NCI-H1417 treated with DMSO at 0.1 percent for 48 hours (cell line): ENCODE measurements around the gene ACTR2.
"Not testable (repeated sequence)": the region's sequence is repeated elsewhere in the genome, so short reads cannot be mapped to it uniquely, and the experiment has no call there.

Source experiments
- DNase-seq: peaks from one replicate; lab custom pipeline; 2025; lab: John Stamatoyannopoulos, UW

ACTR2 gene

GRCh38 chr2:65231121-65231520 lies 3.5 kb downstream of the ACTR2 start:
- DNase-seq = no peak

DNA sequence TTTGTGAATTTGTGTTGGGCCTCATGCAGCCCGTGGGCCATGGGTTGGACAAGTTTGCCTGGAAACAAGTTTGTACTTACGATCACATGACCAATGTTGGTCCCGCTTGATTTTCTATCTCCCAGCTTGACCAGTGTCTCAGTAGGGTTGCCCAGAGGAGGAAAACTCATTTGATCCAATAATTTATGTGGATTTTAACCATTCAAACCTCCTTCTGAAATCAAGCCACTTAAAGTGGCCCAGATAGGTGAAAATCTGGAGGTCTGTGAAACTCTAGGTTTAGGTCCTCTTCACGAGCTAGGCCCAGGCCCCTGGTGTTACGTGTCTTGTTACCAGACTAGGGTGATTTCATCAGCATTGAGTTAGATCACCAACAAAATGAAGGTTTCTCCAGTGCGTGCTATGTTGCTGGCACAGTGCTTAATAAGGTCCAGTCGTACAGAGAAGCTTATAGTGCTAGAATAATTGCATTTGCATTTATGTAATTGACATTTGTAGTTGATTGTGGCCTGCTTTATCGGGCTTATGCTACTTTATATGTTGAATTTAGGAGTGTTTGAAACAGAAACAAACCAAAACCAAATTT lies 4.4 kb downstream of the ACTR2 start:
- no peak for DNase-seq

GRCh38 chr2:65232636-65233035 lies 5.0 kb downstream of the ACTR2 start:
- DNase-seq = no peak

DNA sequence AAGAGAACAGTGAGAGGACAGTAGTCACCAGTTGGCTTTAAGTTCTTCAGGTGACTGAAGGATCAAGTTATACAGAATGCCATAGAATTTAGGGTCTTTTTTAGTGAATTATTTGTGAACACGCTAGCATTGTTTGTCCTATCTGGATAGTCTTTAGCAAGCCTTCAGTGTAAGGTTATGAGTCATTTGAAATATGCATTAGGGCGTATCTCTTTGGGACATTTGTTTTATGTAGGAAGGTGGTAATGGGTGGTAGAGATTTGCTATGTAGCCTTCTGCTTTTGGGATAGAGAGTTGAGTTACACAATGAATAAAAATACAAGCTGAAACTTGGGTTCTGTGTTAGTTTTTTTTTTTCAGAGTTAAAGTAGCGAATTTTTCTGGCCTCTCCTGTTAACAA lies 13.0 kb downstream of the ACTR2 start:
- no peak for DNase-seq

- not testable (repeated sequence) for DNase-seq
These were observed 16.8 kb downstream of the ACTR2 start for GRCh38 chr2:65244452-65244851.

- no peak for DNase-seq
These were observed 25.0 kb downstream of the ACTR2 start for GRCh38 chr2:65252640-65253039.

- DNase-seq = no peak
These were observed 27.7 kb downstream of the ACTR2 start for GRCh38 chr2:65255356-65255755.

DNA sequence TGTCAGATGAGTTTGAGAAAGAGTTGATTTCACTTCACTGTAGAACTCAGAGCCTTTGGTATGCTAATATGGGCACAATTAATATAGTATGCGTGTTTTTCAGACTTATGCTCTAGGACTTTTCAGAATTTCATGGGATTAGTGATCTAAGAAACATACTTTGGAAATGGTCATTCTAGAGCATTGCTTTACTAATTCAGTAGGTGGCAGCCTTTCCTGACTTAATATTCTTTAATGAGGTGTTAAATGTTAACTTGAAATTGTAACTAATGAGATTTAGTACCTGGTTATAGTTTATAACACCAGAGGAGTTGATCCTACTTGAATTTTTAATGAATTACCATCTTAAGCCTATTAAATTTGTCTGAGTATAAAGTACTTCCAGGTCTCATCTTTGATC lies 28.4 kb downstream of the ACTR2 start:
- no peak for DNase-seq

GRCh38 chr2:65257866-65258265 lies 30.2 kb downstream of the ACTR2 start:
- not testable (repeated sequence) for DNase-seq

GRCh38 chr2:65261676-65262075 lies 34.0 kb downstream of the ACTR2 start:
- no peak for DNase-seq

- DNase-seq = no peak
These were observed 35.6 kb downstream of the ACTR2 start for GRCh38 chr2:65263262-65263661.

- no peak for DNase-seq
These were observed 36.4 kb downstream of the ACTR2 start for GRCh38 chr2:65263986-65264385.

DNA sequence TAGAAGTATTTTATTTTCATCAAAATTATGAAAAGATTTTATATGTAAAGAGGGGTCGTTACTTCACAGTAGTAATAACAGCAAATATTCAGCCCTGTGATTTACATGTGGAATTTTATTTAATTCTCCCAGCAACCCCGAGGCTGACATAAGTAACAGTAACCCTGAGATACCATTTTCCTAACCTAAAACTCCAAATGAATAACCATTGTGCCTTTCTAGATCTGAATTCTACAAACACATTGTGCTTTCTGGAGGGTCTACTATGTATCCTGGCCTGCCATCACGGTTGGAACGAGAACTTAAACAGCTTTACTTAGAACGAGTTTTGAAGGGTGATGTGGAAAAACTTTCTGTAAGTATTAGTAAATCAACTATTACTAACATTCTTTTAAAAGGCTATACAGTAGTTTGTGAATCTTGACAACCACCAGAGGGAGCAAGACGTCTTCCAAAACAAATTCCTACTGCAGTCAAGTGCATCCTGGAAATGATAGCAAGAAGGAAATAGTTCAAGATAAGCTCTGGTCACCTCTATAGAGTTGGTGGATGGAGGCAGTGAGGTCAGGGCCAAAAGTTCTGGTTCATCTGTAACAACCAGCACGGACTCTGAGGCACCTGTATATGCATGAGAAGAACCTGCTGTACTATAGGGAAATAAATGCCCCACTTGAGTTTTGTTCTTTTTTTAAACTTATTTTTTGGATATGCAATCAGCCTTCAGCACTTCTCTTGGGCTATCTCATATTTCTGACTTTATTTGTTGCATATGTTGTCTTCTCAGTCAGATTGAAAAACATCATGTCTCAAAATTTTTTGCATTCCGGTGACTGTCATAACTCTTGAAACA lies 37.4 kb downstream of the ACTR2 start:
- peak; percentile 37 for DNase-seq

DNA sequence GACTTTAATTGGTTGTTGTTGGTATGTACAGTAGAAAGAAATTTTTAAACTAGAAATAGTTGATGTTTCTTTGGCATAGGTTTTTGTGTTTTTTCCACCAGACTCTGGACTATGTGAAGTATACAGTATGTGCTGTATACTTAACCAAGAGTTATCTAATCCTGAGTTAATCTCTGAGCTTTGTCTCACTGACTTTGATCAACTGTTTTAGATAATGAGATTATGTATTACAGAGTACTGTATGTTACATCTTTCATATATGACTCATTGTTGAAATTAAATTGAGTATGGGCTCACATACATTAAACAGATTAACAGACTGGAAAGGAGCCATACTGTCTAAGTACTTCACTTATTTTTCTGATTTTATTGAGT lies 38.0 kb downstream of the ACTR2 start:
- no peak for DNase-seq

- no peak for DNase-seq
These were observed 39.4 kb downstream of the ACTR2 start for GRCh38 chr2:65267008-65267407.

- DNase-seq = no peak
These were observed 41.3 kb downstream of the ACTR2 start for GRCh38 chr2:65268957-65269356.

GRCh38 chr2:65273344-65273743 lies 45.7 kb downstream of the ACTR2 start:
- DNase-seq = no peak

DNA sequence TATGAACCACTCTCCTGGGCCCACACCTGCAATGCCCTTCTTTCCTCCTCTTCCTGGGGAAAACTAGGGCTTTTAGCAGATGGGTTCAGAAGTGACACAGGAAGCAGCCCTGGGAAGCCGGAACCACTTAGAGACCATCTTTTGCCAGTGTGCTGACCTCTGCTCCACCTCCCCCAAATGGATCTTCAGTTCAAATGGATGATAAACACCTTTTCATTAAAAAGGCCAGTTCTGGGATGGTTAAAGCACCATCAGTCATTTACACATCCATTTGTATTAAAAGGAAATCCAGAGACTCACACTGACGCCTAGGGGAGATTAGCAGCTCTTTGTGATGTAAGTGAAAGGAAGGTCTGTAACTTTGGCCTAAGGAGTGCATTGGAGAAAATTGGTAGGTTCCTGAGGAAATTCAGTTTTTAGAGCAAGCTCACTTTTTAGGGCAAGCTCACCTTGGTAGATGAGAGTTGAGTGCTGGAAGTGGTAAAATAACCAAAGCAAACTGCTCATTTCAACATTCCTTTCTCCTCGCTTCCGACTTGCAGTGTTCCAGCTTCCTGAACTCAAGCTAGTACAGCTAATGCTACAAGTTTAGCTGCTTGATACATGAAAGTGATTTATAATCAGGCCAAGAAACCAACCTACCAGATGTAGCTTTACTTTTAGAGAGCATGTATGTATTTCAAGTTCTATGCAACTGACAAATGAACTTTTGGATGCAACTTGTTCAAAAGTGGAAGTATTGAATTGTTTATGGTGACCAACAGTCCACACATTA lies 47.7 kb downstream of the ACTR2 start:
- DNase-seq = no peak

- no peak for DNase-seq
These were observed 49.0 kb downstream of the ACTR2 start for GRCh38 chr2:65276609-65277008.

DNA sequence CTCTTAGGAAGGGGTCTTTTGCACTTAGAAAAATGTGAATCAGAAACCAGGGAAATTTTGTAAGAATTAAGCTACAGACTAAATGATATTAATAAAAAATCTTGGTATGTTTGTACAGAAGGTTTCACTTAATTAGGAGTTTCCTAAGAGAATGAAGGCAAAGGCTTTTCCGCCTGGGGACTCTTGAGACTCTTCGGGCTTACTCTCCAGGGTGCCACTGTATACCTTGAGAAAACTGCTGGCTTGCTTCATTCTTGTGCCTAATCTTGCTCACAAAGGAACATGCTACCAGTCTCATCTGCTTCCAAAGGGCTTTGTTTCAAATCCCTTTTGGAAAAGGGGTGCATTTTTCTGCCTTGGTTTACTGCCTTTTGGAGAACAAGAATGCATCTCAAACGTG lies 49.5 kb downstream of the ACTR2 start:
- no peak for DNase-seq

- no peak for DNase-seq
These were observed 50.3 kb downstream of the ACTR2 start for GRCh38 chr2:65277791-65278483.

GRCh38 chr2:65278531-65278981 lies 50.9 kb downstream of the ACTR2 start:
- DNase-seq = no peak
